NT2/D1 (cell line): ENCODE data around the gene RBPJ.

Source experiments
- DNase-seq: peaks from one replicate; pipeline ENCODE4 v3.0.0-alpha.2; 2011; ENCODE audit warnings: low read depth, low spot score
- H3K27me3 ChIP-seq: 2 replicates; pipeline ENCODE4 v1.6.0; 2011; ENCODE audit warnings: mild to moderate bottlenecking; ENCODE audit not compliant: insufficient read length, insufficient read depth
- H3K36me3 ChIP-seq: 2 replicates; pipeline ENCODE4 v1.6.1; 2011; ENCODE audit warnings: mild to moderate bottlenecking, low read length, mixed read lengths; ENCODE audit not compliant: insufficient read depth, insufficient read length
- H3K4me1 ChIP-seq: 2 replicates; pipeline ENCODE4 v1.5.1; 2011; ENCODE audit not compliant: insufficient read depth, insufficient read length
- H3K4me3 ChIP-seq: 2 replicates; pipeline ENCODE4 v1.5.1; 2011; ENCODE audit warnings: low read depth; ENCODE audit not compliant: insufficient read length
- H3K9ac ChIP-seq: 2 replicates; pipeline ENCODE4 v1.6.0; 2011; ENCODE audit warnings: low read depth; ENCODE audit not compliant: insufficient read length
- H3K9me3 ChIP-seq: 2 replicates; pipeline ENCODE4 v1.5.1; 2011; ENCODE audit warnings: mild to moderate bottlenecking, low read length; ENCODE audit not compliant: insufficient read depth
- SUZ12 ChIP-seq: IDR thresholded peaks from 2 replicates; pipeline ENCODE4 v1.6.1; 2011; ENCODE audit not compliant: insufficient read length, insufficient read depth; ENCODE audit errors: extremely low read depth
- YY1 ChIP-seq: IDR thresholded peaks from 2 replicates; pipeline ENCODE4 v1.6.1; 2011; ENCODE audit not compliant: insufficient read length, insufficient read depth
- ZNF274 ChIP-seq: IDR thresholded peaks from 2 replicates; pipeline ENCODE4 v1.6.1; 2011; ENCODE audit warnings: mild to moderate bottlenecking, low read depth, low read length

The RBPJ gene

GRCh38 chr4:26450418-26450817 is 129.6 kb downstream of the RBPJ start:
- Histone ChIP-seq H3K36me3 (no peaks in the 10 kb centered on the region), H3K4me1 (peaks cover 3% of the 10 kb centered on the region), H3K27me3 (no peaks in the 10 kb centered on the region), H3K4me3 (no peak overlapping the region), H3K9ac (no peak overlapping the region), H3K9me3 (no peaks in the 10 kb centered on the region)
- TF ChIP-seq SUZ12 (no peak), YY1 (no peak), ZNF274 (no peak)
- no peak for DNase-seq

DNA sequence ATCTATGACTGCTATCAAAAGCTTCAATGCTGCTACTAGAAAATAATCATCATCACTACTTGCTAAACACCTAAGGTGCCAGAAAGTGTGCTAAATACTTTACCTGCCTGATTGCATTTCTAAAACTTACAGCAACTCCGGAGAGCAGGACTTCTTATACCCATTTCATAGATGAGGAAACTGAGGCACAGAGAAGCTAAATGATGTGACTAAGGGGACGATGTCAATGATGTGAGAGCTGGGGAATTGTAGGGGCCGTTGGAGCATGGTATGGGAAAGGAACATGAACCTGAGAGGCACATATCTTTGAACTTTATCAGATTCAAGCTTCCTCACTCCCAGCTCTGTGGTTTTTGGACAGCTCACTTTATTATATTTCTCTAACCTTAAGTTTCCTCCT is 130.8 kb downstream of the RBPJ start:
- TF ChIP-seq ZNF274, result no peak
- no peak for TF ChIP-seq YY1
- TF ChIP-seq SUZ12, result no peak
- H3K4me1 ChIP-seq, result peaks cover 3% of the 10 kb centered on the region
- no peak overlapping the region for H3K9ac ChIP-seq
- H3K4me3 ChIP-seq, result no peak overlapping the region
- H3K27me3 ChIP-seq, result no peaks in the 10 kb centered on the region
- H3K36me3 ChIP-seq, result no peaks in the 10 kb centered on the region
- no peak for DNase-seq
- no peaks in the 10 kb centered on the region for H3K9me3 ChIP-seq

GRCh38 chr4:26452565-26453531 is 132.0 kb downstream of the RBPJ start:
- Histone ChIP-seq H3K9me3 (no peaks in the 10 kb centered on the region), H3K4me3 (no peak overlapping the region), H3K9ac (no peak overlapping the region), H3K27me3 (no peaks in the 10 kb centered on the region), H3K4me1 (peaks cover 3% of the 10 kb centered on the region), H3K36me3 (no peaks in the 10 kb centered on the region)
- DNase-seq, result no peak
- TF ChIP-seq ZNF274 (no peak), YY1 (no peak)

DNA sequence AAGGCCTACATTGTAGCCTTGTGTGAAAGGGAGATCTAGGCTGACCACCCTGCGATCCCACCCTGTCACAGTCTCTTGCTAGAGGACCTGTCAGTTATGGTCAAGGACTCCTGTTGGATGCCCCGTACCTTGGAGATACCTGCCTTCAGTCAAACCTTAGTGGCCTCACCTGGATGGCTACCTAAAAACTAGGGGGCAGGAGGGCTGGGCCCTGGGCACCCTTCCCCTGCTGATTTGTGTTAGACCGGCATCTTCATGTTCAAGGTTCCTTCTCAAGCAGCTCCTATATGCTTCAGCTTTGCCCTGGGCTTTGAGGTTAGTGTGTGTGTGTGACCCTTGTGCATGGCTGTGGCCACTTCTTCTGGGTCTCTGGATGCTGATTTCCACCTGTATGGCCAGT is 134.1 kb downstream of the RBPJ start:
- no peak for DNase-seq
- Histone ChIP-seq H3K4me3 (no peak overlapping the region), H3K9me3 (no peaks in the 10 kb centered on the region), H3K4me1 (peaks cover 3% of the 10 kb centered on the region), H3K36me3 (no peaks in the 10 kb centered on the region), H3K27me3 (no peaks in the 10 kb centered on the region), H3K9ac (no peak overlapping the region)
- TF ChIP-seq YY1 (no peak), ZNF274 (no peak), SUZ12 (no peak)

- H3K36me3 ChIP-seq, result no peaks in the 10 kb centered on the region
- H3K27me3 ChIP-seq, result no peaks in the 10 kb centered on the region
- DNase-seq, result no peak
- H3K4me3 ChIP-seq, result no peak overlapping the region
- H3K9ac ChIP-seq, result no peak overlapping the region
- TF ChIP-seq ZNF274, result no peak
- no peak for TF ChIP-seq SUZ12
- TF ChIP-seq YY1, result no peak
- H3K9me3 ChIP-seq, result no peaks in the 10 kb centered on the region
- H3K4me1 ChIP-seq, result peaks cover 3% of the 10 kb centered on the region
These were observed 134.8 kb downstream of the RBPJ start for GRCh38 chr4:26455571-26455970.

- Histone ChIP-seq H3K36me3 (no peaks in the 10 kb centered on the region), H3K27me3 (no peaks in the 10 kb centered on the region), H3K9me3 (no peaks in the 10 kb centered on the region), H3K4me3 (no peak overlapping the region), H3K4me1 (peaks cover 3% of the 10 kb centered on the region), H3K9ac (no peak overlapping the region)
- TF ChIP-seq YY1 (no peak), SUZ12 (no peak), ZNF274 (no peak)
- DNase-seq, result no peak
These were observed 136.6 kb downstream of the RBPJ start for GRCh38 chr4:26457412-26457811.

DNA sequence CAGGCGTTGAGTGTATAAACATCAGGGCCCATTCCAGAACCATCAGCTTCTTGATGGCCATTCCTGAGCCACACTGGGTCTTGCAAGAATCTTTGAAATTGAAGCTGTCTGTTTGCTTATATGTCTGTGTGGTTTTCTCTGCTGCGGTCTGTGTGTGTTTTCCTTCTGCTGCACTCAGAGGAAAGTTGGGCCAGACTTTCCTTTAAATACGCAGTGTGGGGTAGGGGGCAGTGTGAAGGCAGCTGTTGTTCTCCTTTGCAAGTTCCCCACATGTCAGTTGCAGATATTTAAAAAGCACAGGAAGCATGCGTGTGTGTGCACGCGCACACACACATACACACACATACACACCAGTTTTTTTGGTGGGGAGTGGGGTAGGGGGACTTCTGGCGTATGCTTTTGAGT is 137.3 kb downstream of the RBPJ start:
- Histone ChIP-seq H3K4me1 (peaks cover 1% of the 10 kb centered on the region), H3K9ac (no peak overlapping the region), H3K36me3 (no peaks in the 10 kb centered on the region), H3K27me3 (no peaks in the 10 kb centered on the region), H3K9me3 (no peaks in the 10 kb centered on the region), H3K4me3 (no peak overlapping the region)
- TF ChIP-seq YY1, result no peak
- TF ChIP-seq SUZ12, result no peak
- no peak for TF ChIP-seq ZNF274
- no peak for DNase-seq
